ENCODE measurements around the gene PBX3. TPM values are rescaled to one million over a fixed set of nuclear protein-coding genes. Genes with fewer than 3 reads are reported as not detected.

The PBX3 gene
- total and polyA plus RNA-seq, 8 donors, result 36.3 to 53.6 (median 42.8) TPM

- intact Hi-C loops (cut with DNase I), result no loop called here
- Histone ChIP-seq H3K27me3 (no peaks in the 10 kb centered on the region), H3K27ac (no peak overlapping the region), H3K4me3 (no peak overlapping the region), H3K36me3 (no peaks in the 10 kb centered on the region), H3K4me1 (no peaks in the 10 kb centered on the region), H3K9me3 (peaks cover 0 to 10% of the 10 kb centered on the region in 2 donors)
- no peak for DNase-seq
- ATAC-seq, result peak; percentile 37
- TF ChIP-seq CTCF (IDR thresholded peaks at IDR 0.05), result no peak
These were observed 201.9 kb downstream of the PBX3 start for GRCh38 chr9:125948887-125949596.

GRCh38 chr9:125949703-125950460 is 202.7 kb downstream of the PBX3 start:
- ATAC-seq (no peak), DNase-seq (no peak)
- TF ChIP-seq CTCF (IDR thresholded peaks at IDR 0.05), result no peak
- Histone ChIP-seq H3K4me3 (no peak overlapping the region), H3K9me3 (peaks cover 0 to 10% of the 10 kb centered on the region in 2 donors), H3K27ac (no peak overlapping the region), H3K27me3 (no peaks in the 10 kb centered on the region), H3K36me3 (no peaks in the 10 kb centered on the region), H3K4me1 (no peaks in the 10 kb centered on the region)
- intact Hi-C loops (cut with DNase I), result no loop called here

GRCh38 chr9:125950880-125951471 is 203.8 kb downstream of the PBX3 start:
- Histone ChIP-seq H3K27ac (no peak overlapping the region), H3K27me3 (no peaks in the 10 kb centered on the region), H3K36me3 (no peaks in the 10 kb centered on the region), H3K4me3 (no peak overlapping the region), H3K9me3 (peaks cover 0 to 7% of the 10 kb centered on the region in 2 donors), H3K4me1 (no peaks in the 10 kb centered on the region)
- intact Hi-C loops (cut with DNase I), result no loop called here
- ATAC-seq (no peak), DNase-seq (no peak)
- no peak for TF ChIP-seq CTCF (IDR thresholded peaks at IDR 0.05)

GRCh38 chr9:125953314-125954019 is 206.3 kb downstream of the PBX3 start:
- no peaks in the 10 kb centered on the region for H3K27me3 ChIP-seq
- no peak for ATAC-seq
- no peak for TF ChIP-seq CTCF (IDR thresholded peaks at IDR 0.05)
- no peaks in the 10 kb centered on the region for H3K36me3 ChIP-seq
- no peak overlapping the region for H3K4me3 ChIP-seq
- no peak overlapping the region for H3K27ac ChIP-seq
- no peaks in the 10 kb centered on the region for H3K4me1 ChIP-seq
- intact Hi-C loops (cut with DNase I), result no loop called here
- no peaks in the 10 kb centered on the region for H3K9me3 ChIP-seq
- peak in 1 of 4 donors; percentile 9 for DNase-seq

Data from left lung (tissue), 10 donors.